ENCODE data around the gene CPSF2.
A peak's percentile ranks its signal among the peaks of the same experiment; 100 is the strongest.

Gene CPSF2

GRCh38 chr14:92121670-92122350 lies at the start of gene CPSF2, which contains the start of gene NDUFB1:
Gene CPSF2, plus strand, starts transcription at chr14:92121969. Its CDS starts 9,016 bp downstream, at chr14:92130985.
Gene NDUFB1, minus strand, starts transcription at chr14:92121706. Its CDS starts 4,069 bp downstream, at chr14:92117637.
- peak; percentile 66 to 77 for DNase-seq (ENCODE audit: low read depth in 1 of 2, low spot score in 1 of 2)

- DNase-seq (ENCODE audit: low read depth in 1 of 2, low spot score in 1 of 2): no peak
Observed at GRCh38 chr14:92074555-92074954, 47.2 kb upstream of the CPSF2 start.

GRCh38 chr14:92088494-92088893 lies 33.3 kb upstream of the CPSF2 start:
- no peak for DNase-seq (ENCODE audit: low read depth in 1 of 2, low spot score in 1 of 2)

- no peak for DNase-seq (ENCODE audit: low read depth in 1 of 2, low spot score in 1 of 2)
Observed at GRCh38 chr14:92093320-92093719, 28.4 kb upstream of the CPSF2 start.

- no peak for DNase-seq (ENCODE audit: low read depth in 1 of 2, low spot score in 1 of 2)
Observed at GRCh38 chr14:92099802-92100201, 22.0 kb upstream of the CPSF2 start.

- no peak for DNase-seq (ENCODE audit: low read depth in 1 of 2, low spot score in 1 of 2)
Observed at GRCh38 chr14:92103363-92103989, 18.3 kb upstream of the CPSF2 start.

- no peak for DNase-seq (ENCODE audit: low read depth in 1 of 2, low spot score in 1 of 2)
Observed at GRCh38 chr14:92105073-92105892, 16.5 kb upstream of the CPSF2 start.

GRCh38 chr14:92105893-92106142 lies 16.0 kb upstream of the CPSF2 start:
- no peak for DNase-seq (ENCODE audit: low read depth in 1 of 2, low spot score in 1 of 2)

- DNase-seq (ENCODE audit: low read depth in 1 of 2, low spot score in 1 of 2): peak; percentile 89
Observed at GRCh38 chr14:92106143-92106926, 15.4 kb upstream of the CPSF2 start, which contains the start of gene ATXN3. Gene ATXN3, minus strand, starts transcription at chr14:92106582. Its CDS starts 30 bp downstream, at chr14:92106552.

- DNase-seq (ENCODE audit: low read depth in 1 of 2, low spot score in 1 of 2): no peak
Observed at GRCh38 chr14:92108345-92109254, 13.2 kb upstream of the CPSF2 start.

GRCh38 chr14:92109490-92109889 lies 12.3 kb upstream of the CPSF2 start:
- no peak for DNase-seq (ENCODE audit: low read depth in 1 of 2, low spot score in 1 of 2)

GRCh38 chr14:92121207-92121669 lies 531 bp upstream of the CPSF2 start:
- DNase-seq (ENCODE audit: low read depth in 1 of 2, low spot score in 1 of 2): no peak

GRCh38 chr14:92122351-92122677 lies 545 bp downstream of the CPSF2 start:
- no peak for DNase-seq (ENCODE audit: low read depth in 1 of 2, low spot score in 1 of 2)

- no peak for DNase-seq (ENCODE audit: low read depth in 1 of 2, low spot score in 1 of 2)
Observed at GRCh38 chr14:92122761-92123160, 992 bp downstream of the CPSF2 start.

- no peak for DNase-seq (ENCODE audit: low read depth in 1 of 2, low spot score in 1 of 2)
Observed at GRCh38 chr14:92134456-92134855, 12.7 kb downstream of the CPSF2 start.

- DNase-seq (ENCODE audit: low read depth in 1 of 2, low spot score in 1 of 2): no peak
Observed at GRCh38 chr14:92135269-92135668, 13.5 kb downstream of the CPSF2 start.

GRCh38 chr14:92143309-92143708 lies 21.5 kb downstream of the CPSF2 start:
- no peak for DNase-seq (ENCODE audit: low read depth in 1 of 2, low spot score in 1 of 2)

- no peak for DNase-seq (ENCODE audit: low read depth in 1 of 2, low spot score in 1 of 2)
Observed at GRCh38 chr14:92143962-92144361, 22.2 kb downstream of the CPSF2 start.

GRCh38 chr14:92144708-92145107 lies 22.9 kb downstream of the CPSF2 start:
- DNase-seq (ENCODE audit: low read depth in 1 of 2, low spot score in 1 of 2): no peak

- no peak for DNase-seq (ENCODE audit: low read depth in 1 of 2, low spot score in 1 of 2)
Observed at GRCh38 chr14:92153581-92153980, 31.8 kb downstream of the CPSF2 start.

Data from stimulated activated CD4-positive, alpha-beta T cell treated with anti-CD3 and anti-CD28 coated beads, Interleukin-15, amount 100 ng/mL, for 1 hour (primary cell).